Measurements from ENCODE around the gene SCUBE1. TPM values are rescaled to one million over a fixed set of nuclear protein-coding genes. Genes with fewer than 3 reads are reported as not detected.

The SCUBE1 gene
- total and polyA plus RNA-seq, 2 donors (not counting 3 experiments of a cell fraction or from before 2014, with no cell fraction given): 0.07 TPM; not detected in 1

DNA sequence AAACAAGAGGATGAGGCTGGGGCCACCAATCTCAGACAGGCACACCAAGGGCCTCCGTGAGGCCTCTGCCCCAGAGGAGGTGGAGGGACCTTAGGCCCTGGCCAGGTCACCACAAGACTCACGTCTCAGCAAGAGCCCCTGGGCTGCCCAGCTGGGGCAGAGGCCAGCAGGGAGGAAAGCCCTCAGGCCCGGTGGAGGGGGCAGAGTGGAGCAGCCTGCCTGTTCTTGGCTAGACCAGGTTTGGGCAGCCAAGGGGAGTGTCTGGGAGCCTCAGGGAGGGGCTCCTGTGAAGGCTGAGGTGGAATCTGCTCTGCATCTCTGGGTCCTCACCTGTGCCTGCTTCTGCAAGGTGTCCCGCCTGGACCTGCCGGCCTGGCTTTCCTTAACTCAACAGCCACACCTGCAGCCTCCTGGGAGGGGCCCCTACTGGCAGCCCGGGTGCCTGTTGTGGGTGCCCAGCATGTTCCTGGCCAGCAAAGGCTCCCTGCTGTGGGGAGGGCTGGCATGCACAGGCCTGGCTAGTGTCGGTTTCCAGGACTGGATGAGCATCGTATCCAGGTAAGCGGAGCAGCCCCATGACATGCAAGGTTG is 168.1 kb downstream of the SCUBE1 start:
- Histone ChIP-seq H4K20me1 (replicated peaks; ENCODE audit: control insufficient read depth, extremely low read depth, insufficient read depth, low read length) (no peaks in the 10 kb centered on the region), H2AFZ (ENCODE audit: low read depth, low read length) (no peak overlapping the region), H3K36me3 (ENCODE audit: control insufficient read depth in 2 of 2, extremely low read depth in 1 of 2, insufficient read depth in 2 of 2, low read length in 2 of 2) (peaks cover 15 to 24% of the 10 kb centered on the region in 2 experiments), H3K9me1 (replicated peaks; ENCODE audit: control insufficient read depth, extremely low read depth, insufficient read depth, low read length) (no peaks in the 10 kb centered on the region), H3K27ac (ENCODE audit: insufficient read depth, low read depth, low read length) (no peak overlapping the region), H3K9me3 (replicated peaks; ENCODE audit: control insufficient read depth, insufficient read depth, low read length) (no peaks in the 10 kb centered on the region), H3K9ac (replicated peaks; ENCODE audit: extremely low read depth, insufficient read depth, low read length) (no peak overlapping the region), H3K27me3 (ENCODE audit: control insufficient read depth in 2 of 2, insufficient read depth in 2 of 2, low read length in 2 of 2) (no peaks in the 10 kb centered on the region), H3K4me3 (replicated peaks in 1 of 3; ENCODE audit: insufficient read depth in 1 of 3, low read depth in 1 of 3, low read length in 3 of 3) (no peak overlapping the region), H3K79me2 (ENCODE audit: control insufficient read depth, insufficient read depth, low read length) (no peaks in the 10 kb centered on the region), H3K4me2 (ENCODE audit: insufficient read depth, low read length) (no peak overlapping the region), H3K4me1 (ENCODE audit: control insufficient read depth, extremely low read depth, insufficient read depth, low read length) (peaks cover 2% of the 10 kb centered on the region)
- FAIRE-seq: no peak
- no peak for DNase-seq (ENCODE audit: low read depth, low spot score)
- dilution Hi-C loops (cut with MboI; ENCODE audit: extremely low pct_ligation_motif_present, low sequenced_read_pairs) (no loop called here), intact Hi-C loops (cut with micrococcal nuclease) (no loop called here)
- CTCF ChIA-PET: no interaction called here
- POLR2A ChIA-PET: no interaction called here
- BruUV-seq (replicated peaks): no TSS peak
- no peak for TF ChIP-seq JUN (IDR thresholded peaks at IDR 0.05; ENCODE audit: borderline replicate concordance, insufficient read depth, insufficient read length, low read depth)
- no peak for TF ChIP-seq GATA2 (IDR thresholded peaks at IDR 0.05; ENCODE audit: insufficient read depth, insufficient read length, low read depth, low read length)
- TF ChIP-seq EZH2 (IDR thresholded peaks at IDR 0.05; ENCODE audit: borderline replicate concordance, low read depth, low read length, severe bottlenecking): no peak
- no peak for TF ChIP-seq FOS (IDR thresholded peaks at IDR 0.05; ENCODE audit: borderline replicate concordance, insufficient read depth, low read length)
- TF ChIP-seq MAX (IDR thresholded peaks at IDR 0.05; ENCODE audit: insufficient read depth, insufficient read length): no peak
- TF ChIP-seq MYC (IDR thresholded peaks at IDR 0.05; ENCODE audit: low read depth, low read length): no peak
- no peak for TF ChIP-seq CTCF (IDR thresholded peaks at IDR 0.05; ENCODE audit: extremely low read depth in 1 of 2, insufficient read depth in 1 of 2, low read depth in 1 of 2, low read length in 2 of 2)
- TF ChIP-seq POLR2A (IDR thresholded peaks at IDR 0.05; ENCODE audit: low read depth, low read length): no peak
- TF ChIP-seq POLR2AphosphoS5 (IDR thresholded peaks at IDR 0.05; ENCODE audit: insufficient read depth, low read depth, low read length): no peak

Measured in endothelial cell of umbilical vein (primary cell).